Endothelial cell of umbilical vein (primary cell): ENCODE measurements around the gene COL17A1. TPM values are rescaled to one million over a fixed set of nuclear protein-coding genes. Genes with fewer than 3 reads are reported as not detected.

Source experiments
- BruUV-seq: library from RNA; stranded (reverse); fragments of 400-500 nt; replicated peaks from 2 replicates; lab custom pipeline; 2021; lab: Mats Ljungman, UMichigan
- CTCF ChIA-PET: fragments of 300-600, 350-600 bp; sonication (Branson Sonifier 250); formaldehyde crosslinking; loops from one replicate; lab custom pipeline; 2021; ENCODE audit warnings: antibody characterized with exemption, inconsistent platforms; lab: Charles Lee
- POLR2A ChIA-PET: fragments of 300-600, 350-600 bp; sonication (Branson Sonifier 250); formaldehyde crosslinking; loops from one replicate; lab custom pipeline; 2021; ENCODE audit warnings: antibody characterized with exemption, inconsistent platforms; lab: Charles Lee
- DNase-seq: peaks from one replicate; pipeline ENCODE4 v3.0.0-alpha.2; 2011; ENCODE audit warnings: low read depth, low spot score
- FAIRE-seq: peaks from 2 replicates; lab custom pipeline; 2011; peaks lifted over from hg19 to GRCh38; lab: Jason Lieb, UNC
- H2AFZ ChIP-seq: 2 replicates; pipeline ENCODE4 v1.6.0; 2012; ENCODE audit warnings: low read depth, low read length, control low read depth, inconsistent platforms
- H3K27ac ChIP-seq: 2 replicates; pipeline ENCODE4 v1.5.1; 2011; ENCODE audit warnings: low read depth, mild to moderate bottlenecking, control low read depth, low read length, moderate library complexity; ENCODE audit not compliant: insufficient read depth
- H3K27me3 ChIP-seq, 2 experiments: 2 replicates each; pipeline versions ENCODE4 v1.6.0 to v1.6.1; 2011; ENCODE audit warnings: low read length in 2 of 2, mixed read lengths in 1 of 2; ENCODE audit not compliant: control insufficient read depth in 2 of 2, insufficient read depth in 2 of 2
- H3K36me3 ChIP-seq, 2 experiments: 2 replicates in 1 of 2; 3 replicates in 1 of 2; pipeline ENCODE4 v1.5.1; 2011; ENCODE audit warnings: low read length in 2 of 2, mild to moderate bottlenecking in 1 of 2, moderate library complexity in 1 of 2; ENCODE audit not compliant: control insufficient read depth in 2 of 2, insufficient read depth in 2 of 2; ENCODE audit errors: extremely low read depth in 1 of 2
- H3K4me1 ChIP-seq: 3 replicates; pipeline ENCODE4 v1.5.1; 2011; ENCODE audit warnings: mild to moderate bottlenecking, low read length; ENCODE audit not compliant: control insufficient read depth, insufficient read depth; ENCODE audit errors: extremely low read depth
- H3K4me2 ChIP-seq: 2 replicates; pipeline ENCODE4 v1.6.1; 2011; ENCODE audit warnings: low read length, control low read depth, mixed read lengths; ENCODE audit not compliant: insufficient read depth
- H3K4me3 ChIP-seq, 3 experiments: fragments of 200-600 bp in 1 of 3; sonication (generic), shearing (Covaris generic) in 1 of 3; replicated peaks in 1 of 3; 2 replicates each; pipeline ENCODE4 v1.5.1; 2011 to 2016; ENCODE audit warnings: control low read depth in 3 of 3, low read length in 3 of 3, mild to moderate bottlenecking in 2 of 3, inconsistent platforms in 1 of 3, low read depth in 1 of 3, moderate library complexity in 1 of 3; ENCODE audit not compliant: insufficient read depth in 1 of 3
- H3K79me2 ChIP-seq: 2 replicates; pipeline ENCODE4 v1.6.0; 2012; ENCODE audit warnings: low read length, inconsistent platforms; ENCODE audit not compliant: control insufficient read depth, insufficient read depth
- H3K9ac ChIP-seq: replicated peaks from 2 replicates; pipeline ENCODE3; 2011; ENCODE audit warnings: low read length, control low read depth; ENCODE audit not compliant: insufficient read depth; ENCODE audit errors: extremely low read depth
- H3K9me1 ChIP-seq: replicated peaks from 3 replicates; pipeline ENCODE4 v1.6.0; 2011; ENCODE audit warnings: mild to moderate bottlenecking, low read length; ENCODE audit not compliant: control insufficient read depth, insufficient read depth; ENCODE audit errors: extremely low read depth
- H3K9me3 ChIP-seq: replicated peaks from 2 replicates; pipeline ENCODE4 v1.5.1; 2012; ENCODE audit warnings: low read length, inconsistent platforms; ENCODE audit not compliant: control insufficient read depth, insufficient read depth
- H4K20me1 ChIP-seq: replicated peaks from 2 replicates; pipeline ENCODE3; 2011; ENCODE audit warnings: mild to moderate bottlenecking, low read length; ENCODE audit not compliant: control insufficient read depth, insufficient read depth; ENCODE audit errors: extremely low read depth
- EZH2 ChIP-seq: IDR thresholded peaks from 2 replicates; pipeline ENCODE4 v1.6.1; 2012; ENCODE audit warnings: borderline replicate concordance, low read depth, mild to moderate bottlenecking, moderate library complexity, low read length, inconsistent platforms; ENCODE audit not compliant: severe bottlenecking
- FOS ChIP-seq: IDR thresholded peaks from 2 replicates; pipeline ENCODE4 v1.6.1; 2011; ENCODE audit warnings: mild to moderate bottlenecking, low read length, moderate library complexity, borderline replicate concordance; ENCODE audit not compliant: insufficient read depth
- GATA2 ChIP-seq: IDR thresholded peaks from 2 replicates; pipeline ENCODE4 v1.7.0; 2011; ENCODE audit warnings: low read depth, mild to moderate bottlenecking, moderate library complexity, mixed read lengths, low read length; ENCODE audit not compliant: insufficient read length, insufficient read depth
- JUN ChIP-seq: IDR thresholded peaks from 2 replicates; pipeline ENCODE4 v1.6.1; 2011; ENCODE audit warnings: borderline replicate concordance, low read depth; ENCODE audit not compliant: insufficient read length, insufficient read depth
- MYC ChIP-seq: IDR thresholded peaks from one replicate; pipeline ENCODE4 v1.6.1; 2011; ENCODE audit warnings: mild to moderate bottlenecking, low read depth, low read length
- POLR2A ChIP-seq: IDR thresholded peaks from 2 replicates; pipeline ENCODE4 v1.6.1; 2012; ENCODE audit warnings: low read depth, mild to moderate bottlenecking, control low read depth, low read length
- POLR2AphosphoS5 ChIP-seq: IDR thresholded peaks from 2 replicates; pipeline ENCODE4 v1.6.1; 2012; ENCODE audit warnings: low read depth, mild to moderate bottlenecking, control low read depth, low read length, moderate library complexity; ENCODE audit not compliant: insufficient read depth
- dilution Hi-C: fragments of 300-500 bp; cut with MboI; formaldehyde crosslinking; loops from one replicate; pipeline ENCODE4 v1.15.0; 2019; ENCODE audit warnings: low sequenced_read_pairs; ENCODE audit not compliant: extremely low pct_ligation_motif_present
- intact Hi-C: fragments of 100-400 bp; cut with micrococcal nuclease; formaldehyde crosslinking; loops from one replicate; pipeline ENCODE4 v1.10.0; 2022
- polyA plus RNA-seq, 4 experiments: library from polyadenylated mRNA; depleted of rRNA in 3 of 4; stranded (reverse) in 3 of 4; unstranded in 1 of 4; fragments of >200 nt; gene quantifications; 2 replicates each; pipeline versions ENCODE4 v1.2.1 to v1.2.3, GENCODE V29; 2011 to 2012; ENCODE audit warnings: missing spikeins in 1 of 4
- total RNA-seq: library from RNA; stranded (reverse); gene quantifications from 2 replicates; pipeline ENCODE4 v1.2.3, GENCODE V29; 2021
- TF ChIP-seq, protein P1 (sequence below): IDR thresholded peaks from 2 replicates; pipeline ENCODE4 v1.6.1; 2011; ENCODE audit not compliant: insufficient read depth, insufficient read length
- TF ChIP-seq, protein P2 (sequence below), 2 donors: IDR thresholded peaks; 1 replicate in 1 of 2; 2 replicates in 1 of 2; pipeline ENCODE4 v1.5.1; 2011; ENCODE audit warnings: low read length in 2 of 2, mild to moderate bottlenecking in 2 of 2, moderate library complexity in 2 of 2, control low read depth in 1 of 2, inconsistent platforms in 1 of 2, low read depth in 1 of 2; ENCODE audit not compliant: insufficient read depth in 1 of 2; ENCODE audit errors: extremely low read depth in 1 of 2

COL17A1 gene
- total and polyA plus RNA-seq, 2 donors (not counting 3 experiments of a cell fraction or from before 2014, with no cell fraction given): 0.57 to 1.3 TPM

DNA sequence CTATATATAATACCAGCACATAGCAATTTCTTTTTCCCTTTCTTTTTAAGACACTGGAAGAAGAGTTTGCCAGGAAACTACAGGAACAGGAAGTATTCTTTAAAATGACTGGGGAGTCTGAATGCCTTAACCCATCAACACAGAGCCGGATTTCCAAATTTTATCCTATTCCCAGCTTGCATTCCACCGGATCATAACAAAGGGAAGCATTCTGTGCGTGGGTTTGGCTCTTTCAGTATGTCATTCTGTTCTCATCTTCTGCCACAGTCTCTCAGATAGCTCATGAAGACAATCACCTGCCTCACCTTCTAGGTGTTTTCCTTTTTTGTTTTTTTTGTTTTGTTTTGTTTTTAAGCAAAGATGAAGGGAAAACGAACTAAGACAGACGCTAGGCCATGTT lies 60.2 kb downstream of the COL17A1 start:
- Histone ChIP-seq H3K9me1 (no peaks in the 10 kb centered on the region), H3K4me3 (no peak overlapping the region), H3K9me3 (no peaks in the 10 kb centered on the region), H3K4me1 (peaks cover 40% of the 10 kb centered on the region), H3K27me3 (no peaks in the 10 kb centered on the region), H3K36me3 (peaks cover 7% of the 10 kb centered on the region in 2 experiments), H3K79me2 (peaks cover 4% of the 10 kb centered on the region), H3K9ac (no peak overlapping the region), H2AFZ (no peak overlapping the region), H3K27ac (no peak overlapping the region), H4K20me1 (no peaks in the 10 kb centered on the region), H3K4me2 (no peak overlapping the region)
- TF ChIP-seq GATA2 (no peak), JUN (no peak), MYC (no peak), POLR2AphosphoS5 (no peak), POLR2A (no peak), FOS (no peak), EZH2 (no peak)
- TF ChIP-seq, protein P1, sequence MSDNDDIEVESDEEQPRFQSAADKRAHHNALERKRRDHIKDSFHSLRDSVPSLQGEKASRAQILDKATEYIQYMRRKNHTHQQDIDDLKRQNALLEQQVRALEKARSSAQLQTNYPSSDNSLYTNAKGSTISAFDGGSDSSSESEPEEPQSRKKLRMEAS: no peak
- TF ChIP-seq, protein P2, sequence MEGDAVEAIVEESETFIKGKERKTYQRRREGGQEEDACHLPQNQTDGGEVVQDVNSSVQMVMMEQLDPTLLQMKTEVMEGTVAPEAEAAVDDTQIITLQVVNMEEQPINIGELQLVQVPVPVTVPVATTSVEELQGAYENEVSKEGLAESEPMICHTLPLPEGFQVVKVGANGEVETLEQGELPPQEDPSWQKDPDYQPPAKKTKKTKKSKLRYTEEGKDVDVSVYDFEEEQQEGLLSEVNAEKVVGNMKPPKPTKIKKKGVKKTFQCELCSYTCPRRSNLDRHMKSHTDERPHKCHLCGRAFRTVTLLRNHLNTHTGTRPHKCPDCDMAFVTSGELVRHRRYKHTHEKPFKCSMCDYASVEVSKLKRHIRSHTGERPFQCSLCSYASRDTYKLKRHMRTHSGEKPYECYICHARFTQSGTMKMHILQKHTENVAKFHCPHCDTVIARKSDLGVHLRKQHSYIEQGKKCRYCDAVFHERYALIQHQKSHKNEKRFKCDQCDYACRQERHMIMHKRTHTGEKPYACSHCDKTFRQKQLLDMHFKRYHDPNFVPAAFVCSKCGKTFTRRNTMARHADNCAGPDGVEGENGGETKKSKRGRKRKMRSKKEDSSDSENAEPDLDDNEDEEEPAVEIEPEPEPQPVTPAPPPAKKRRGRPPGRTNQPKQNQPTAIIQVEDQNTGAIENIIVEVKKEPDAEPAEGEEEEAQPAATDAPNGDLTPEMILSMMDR (IDR thresholded peaks at IDR 0.05; ENCODE audit: extremely low read depth in 1 of 2, insufficient read depth in 1 of 2, low read depth in 1 of 2, low read length in 2 of 2): no peak
- ChIA-PET POLR2A (no interaction called here), CTCF (interaction anchor here (1.2 to 2.2 kb wide), 3 partner anchors 10 to 138 kb away, joined by 3 to 8 read pairs (median 3); no protein-coding TSS in a partner anchor)
- BruUV-seq: no TSS peak
- DNase-seq (no peak), FAIRE-seq (no peak)
- dilution Hi-C loops: no loop called here
- intact Hi-C loops: no loop called here
